Panc1 (cell line): Measurements from ENCODE around the gene GTF2H1. TPM values are rescaled to one million over a fixed set of nuclear protein-coding genes. Genes with fewer than 3 reads are reported as not detected.
"Not testable (repeated sequence)": the region's sequence is repeated elsewhere in the genome, so short reads cannot be mapped to it uniquely, and the experiment has no call there.

Experiments
- ATAC-seq: fragments of 200-7000 bp; cut with Tn5 transposase; 2 replicates; pipeline ENCODE4 v1.9.1; 2020; ENCODE audit warnings: mild to moderate bottlenecking, moderate library complexity
- BruUV-seq: library from RNA; stranded (reverse); fragments of 400-500 nt; replicated peaks from 2 replicates; lab custom pipeline; 2021; lab: Mats Ljungman, UMichigan
- CTCF ChIA-PET: fragments of 300-600 bp; sonication (Branson Sonifier 250); formaldehyde crosslinking; loops from one replicate; lab custom pipeline; 2022; ENCODE audit warnings: antibody characterized with exemption; lab: Charles Lee
- POLR2A ChIA-PET: fragments of 300-600 bp; sonication (Branson Sonifier 250); formaldehyde crosslinking; loops from one replicate; lab custom pipeline; 2022; ENCODE audit warnings: antibody characterized with exemption; lab: Charles Lee
- DNase-seq: peaks from one replicate; pipeline ENCODE4 v3.0.0-alpha.2; 2010; ENCODE audit warnings: low read depth, low spot score
- H3K27ac ChIP-seq: 2 replicates; pipeline ENCODE4 v1.5.1; 2011; ENCODE audit warnings: mild to moderate bottlenecking, low read length, inconsistent platforms
- H3K27me3 ChIP-seq: fragments of 200-500 bp; sonication (Bioruptor generic); 2 replicates; pipeline ENCODE4 v1.6.0; 2014; ENCODE audit warnings: low read length, inconsistent platforms; ENCODE audit not compliant: control insufficient read depth, insufficient read depth
- H3K36me3 ChIP-seq: fragments of 200-500 bp; sonication (Bioruptor generic); 2 replicates; pipeline ENCODE4 v1.5.1; 2014; ENCODE audit warnings: inconsistent platforms, mild to moderate bottlenecking, low read length, moderate library complexity; ENCODE audit not compliant: control insufficient read depth, insufficient read depth
- H3K4me1 ChIP-seq: 2 replicates; pipeline ENCODE4 v1.5.1; 2011; ENCODE audit warnings: inconsistent platforms, mild to moderate bottlenecking, low read length, moderate library complexity; ENCODE audit not compliant: control insufficient read depth, insufficient read depth
- H3K4me3 ChIP-seq, 2 experiments: 2 replicates each; pipeline ENCODE4 v1.5.1; 2011 to 2012; ENCODE audit warnings: low read depth in 2 of 2, low read length in 2 of 2, mild to moderate bottlenecking in 2 of 2, inconsistent platforms in 1 of 2, moderate library complexity in 1 of 2
- H3K9me3 ChIP-seq: fragments of 200-500 bp; sonication (Bioruptor generic); 2 replicates; pipeline ENCODE4 v1.5.1; 2014; ENCODE audit warnings: low read depth, mild to moderate bottlenecking, inconsistent platforms, low read length, moderate library complexity; ENCODE audit not compliant: control insufficient read depth, insufficient read depth
- CTCF ChIP-seq: fragments of 450-650 bp; IDR thresholded peaks from 2 replicates; pipeline ENCODE4 v1.5.1; 2017; ENCODE audit warnings: mild to moderate bottlenecking
- POLR2AphosphoS5 ChIP-seq: IDR thresholded peaks from 2 replicates; pipeline ENCODE4 v1.6.1; 2012; ENCODE audit warnings: mild to moderate bottlenecking, low read depth, low read length, moderate library complexity
- REST ChIP-seq, 2 experiments: IDR thresholded peaks; 2 replicates each; pipeline ENCODE4 v1.6.1; 2011 to 2012; ENCODE audit warnings: low read depth in 2 of 2, control low read depth in 1 of 2, low read length in 1 of 2, mild to moderate bottlenecking in 1 of 2, moderate library complexity in 1 of 2; ENCODE audit not compliant: insufficient read depth in 1 of 2
- SIN3A ChIP-seq: IDR thresholded peaks from 2 replicates; pipeline ENCODE4 v1.6.1; 2012; ENCODE audit warnings: low read depth, mild to moderate bottlenecking, low read length, moderate library complexity, borderline replicate concordance; ENCODE audit not compliant: insufficient read depth
- TCF7L2 ChIP-seq: IDR thresholded peaks from 2 replicates; pipeline ENCODE4 v1.6.1; 2011; ENCODE audit warnings: mild to moderate bottlenecking, low read depth, low read length, inconsistent platforms
- in situ Hi-C: cut with HindIII; loops from 2 replicates; pipeline ENCODE4 v1.10.0; 2016; ENCODE audit warnings: low sequenced_read_pairs, low pct_unique_long_range_greater_than_20kb
- intact Hi-C: fragments of 100-400 bp; cut with micrococcal nuclease; formaldehyde crosslinking; loops from one replicate; pipeline ENCODE4 v1.10.0; 2022; ENCODE audit not compliant: unreplicated experiment
- total RNA-seq: library from RNA; stranded (reverse); gene quantifications from one replicate; pipeline ENCODE4 v1.2.1, GENCODE V29; 2021; ENCODE audit not compliant: unreplicated experiment

The GTF2H1 gene
- total RNA-seq, 1 experiment from 2014 or later: 60.6 TPM

- no TSS peak for BruUV-seq
- peaks cover 53% of the 10 kb centered on the region for H3K36me3 ChIP-seq
- H3K27me3 ChIP-seq: no peaks in the 10 kb centered on the region
- ChIA-PET CTCF (no interaction called here), POLR2A (no interaction called here)
- H3K27ac ChIP-seq: no peak overlapping the region
- DNase-seq (no peak), ATAC-seq (no peak)
- peaks cover 5% of the 10 kb centered on the region for H3K4me1 ChIP-seq
- TF ChIP-seq REST (IDR thresholded peaks at IDR 0.05; ENCODE audit: insufficient read depth in 1 of 2, low read depth in 2 of 2, low read length in 1 of 2) (no peak), SIN3A (no peak), POLR2AphosphoS5 (no peak), CTCF (no peak), TCF7L2 (no peak)
- no peaks in the 10 kb centered on the region for H3K9me3 ChIP-seq
- in situ Hi-C loops (no loop called here), intact Hi-C loops (no loop called here)
- H3K4me3 ChIP-seq: no peak overlapping the region
These were observed 81.7 kb downstream of the GTF2H1 start for GRCh38 chr11:18404062-18404461.

- H3K9me3 ChIP-seq, CTCF ChIA-PET, in situ Hi-C loops, ATAC-seq, H3K4me3 ChIP-seq, H3K27me3 ChIP-seq, intact Hi-C loops, H3K27ac ChIP-seq, H3K4me1 ChIP-seq: not testable (repeated sequence)
- POLR2A ChIA-PET: interaction anchor here (0.7 kb wide), 2 partner anchors 12 to 13 kb away, joined by 3 to 4 read pairs; partner anchors contain the start of gene LDHA
- peak; percentile 47 for DNase-seq
- BruUV-seq: TSS peak; percentile 100
- peaks cover 33% of the 10 kb centered on the region for H3K36me3 ChIP-seq
These were observed 85.0 kb downstream of the GTF2H1 start for GRCh38 chr11:18407400-18407799.

- ATAC-seq (peak; percentile 43), DNase-seq (no peak)
- Histone ChIP-seq H3K4me3 (no peak overlapping the region), H3K9me3 (no peaks in the 10 kb centered on the region), H3K27ac (no peak overlapping the region), H3K27me3 (no peaks in the 10 kb centered on the region), H3K4me1 (peaks cover 5% of the 10 kb centered on the region), H3K36me3 (peaks cover 20% of the 10 kb centered on the region)
- BruUV-seq: no TSS peak
- ChIA-PET POLR2A (interaction anchor here (1.4 kb wide), 1 partner anchor 13 kb away, joined by 3 read pairs; no protein-coding TSS in a partner anchor), CTCF (interaction anchor here (0.5 kb wide), 1 partner anchor 64 kb away, joined by 10 read pairs; no protein-coding TSS in a partner anchor)
- no peak for TF ChIP-seq SIN3A
- TF ChIP-seq CTCF: no peak
- TF ChIP-seq POLR2AphosphoS5: peak; percentile 65
- no peak for TF ChIP-seq REST (IDR thresholded peaks at IDR 0.05; ENCODE audit: insufficient read depth in 1 of 2, low read depth in 2 of 2, low read length in 1 of 2)
- TF ChIP-seq TCF7L2: no peak
- intact Hi-C loops: no loop called here
- in situ Hi-C loops: no loop called here
These were observed 86.4 kb downstream of the GTF2H1 start for GRCh38 chr11:18408558-18409291.
